T47D (cell line): Measurements from ENCODE around the gene LTB.

Source experiments
- DNase-seq, 2 experiments: peaks; one replicate each; pipeline versions ENCODE4 v3.0.0 to v3.0.0-alpha.2; 2011 to 2012; ENCODE audit warnings: low read depth in 1 of 2, low spot score in 1 of 2
- JUND ChIP-seq: IDR thresholded peaks from 2 replicates; pipeline ENCODE4 v1.6.1; 2012; ENCODE audit warnings: low read depth
- in situ Hi-C: cut with HindIII; loops from 2 replicates; pipeline ENCODE4 v1.10.0; 2016; ENCODE audit warnings: low sequenced_read_pairs, low pct_unique_long_range_greater_than_20kb

Gene LTB

DNA sequence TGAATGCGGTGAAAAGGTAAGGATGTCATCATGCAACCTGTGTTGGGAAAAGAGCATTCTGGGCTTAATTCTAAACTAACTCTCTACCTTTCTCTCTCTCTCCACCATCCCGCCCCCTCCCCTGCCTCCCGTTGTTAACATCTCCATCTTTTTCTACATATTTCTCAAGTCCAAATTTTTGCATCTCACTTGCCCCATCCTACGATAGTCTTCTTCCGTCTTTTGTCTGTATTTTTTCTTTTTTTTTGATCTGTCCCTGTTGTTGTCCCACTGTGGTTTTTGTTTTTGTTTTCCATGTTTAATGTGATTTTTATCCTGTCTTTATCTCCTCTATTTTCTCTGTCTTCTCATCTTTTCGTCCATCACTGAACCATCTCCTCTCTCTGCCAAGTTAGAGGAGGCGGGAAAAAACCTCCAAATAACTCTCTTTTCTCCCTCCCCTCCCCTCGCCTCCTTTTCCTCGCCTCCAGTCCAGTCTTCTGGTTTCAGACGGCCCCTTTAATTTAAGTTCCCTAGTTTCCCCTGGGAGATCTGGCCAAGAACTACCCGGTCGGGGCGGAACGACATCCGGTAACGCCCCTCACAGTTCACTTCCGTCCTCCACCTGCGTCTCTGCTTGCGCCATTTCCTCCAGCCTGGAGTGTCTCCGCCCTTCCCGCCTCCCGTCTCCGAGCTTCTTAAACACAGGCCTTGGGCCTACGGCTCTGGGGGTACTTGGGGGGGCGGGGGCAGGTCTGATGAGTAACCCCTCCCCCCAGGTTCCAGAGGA is 35.1 kb downstream of the LTB start, which contains the start of gene NFKBIL1:
Gene NFKBIL1, plus strand, starts transcription at position 651 of the 769 bp plus-strand sequence. Its CDS starts 87 bp downstream, at position 738.
- peak; percentile 85 to 96 for DNase-seq
- TF ChIP-seq JUND: no peak
- in situ Hi-C loops: no loop called here

DNA sequence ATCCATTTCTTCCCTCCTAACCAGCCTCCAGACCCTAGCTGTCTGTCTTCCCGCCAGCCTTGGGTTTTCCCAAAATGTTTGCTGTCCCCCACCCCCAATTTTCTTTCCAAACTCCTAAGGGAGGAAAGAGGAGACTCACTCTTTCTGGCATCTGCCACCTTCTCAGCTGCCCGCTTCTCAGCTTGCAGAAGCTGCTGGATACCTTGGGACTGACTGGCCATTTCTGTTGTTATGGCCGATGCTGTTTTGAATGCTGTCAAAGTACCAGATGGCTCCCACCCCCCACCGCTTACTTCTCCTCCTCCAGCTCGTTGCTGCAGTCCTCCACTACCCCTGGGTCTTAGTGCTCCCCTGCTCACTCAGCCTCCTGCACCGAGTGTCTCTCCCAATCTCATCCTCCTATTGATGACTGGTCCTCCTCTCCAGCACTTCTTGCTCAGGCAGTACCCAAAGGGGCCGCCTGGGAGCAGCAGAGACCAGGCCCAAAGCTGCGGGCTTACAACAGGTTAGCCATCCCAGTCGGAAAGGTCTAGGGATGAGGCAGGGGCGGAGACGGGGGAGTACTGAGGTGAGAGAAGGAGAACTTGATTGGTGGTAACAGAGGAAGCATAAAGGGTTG is 35.8 kb downstream of the LTB start, which contains the start of gene ATP6V1G2:
Gene ATP6V1G2, minus strand, starts transcription at position 270 of the 619 bp plus-strand sequence. Its CDS starts 49 bp downstream, at position 221.
- TF ChIP-seq JUND: no peak
- in situ Hi-C loops: no loop called here
- DNase-seq: peak; percentile 50 to 96

DNA sequence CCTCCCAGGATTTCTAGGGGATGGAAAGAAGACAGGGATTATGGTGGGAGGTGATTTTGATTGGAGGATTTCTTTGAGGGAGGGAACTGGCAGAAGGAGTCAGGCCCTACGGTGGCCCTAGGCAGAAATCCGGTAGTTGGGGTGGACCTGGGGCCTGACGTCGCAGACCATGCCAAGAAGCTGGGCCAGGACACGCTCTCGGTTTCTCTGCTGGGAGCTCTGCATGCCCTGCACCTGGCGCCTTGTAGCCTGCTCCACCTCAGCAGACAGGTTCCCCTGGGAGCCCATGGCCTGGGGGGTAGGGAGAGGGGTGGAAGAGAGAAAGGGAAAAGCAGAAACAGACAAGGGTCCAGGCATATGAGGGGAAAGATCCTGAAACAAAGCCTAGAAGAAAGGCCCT is 36.9 kb downstream of the LTB start:
- no peak for DNase-seq
- in situ Hi-C loops: no loop called here
- TF ChIP-seq JUND: no peak

DNA sequence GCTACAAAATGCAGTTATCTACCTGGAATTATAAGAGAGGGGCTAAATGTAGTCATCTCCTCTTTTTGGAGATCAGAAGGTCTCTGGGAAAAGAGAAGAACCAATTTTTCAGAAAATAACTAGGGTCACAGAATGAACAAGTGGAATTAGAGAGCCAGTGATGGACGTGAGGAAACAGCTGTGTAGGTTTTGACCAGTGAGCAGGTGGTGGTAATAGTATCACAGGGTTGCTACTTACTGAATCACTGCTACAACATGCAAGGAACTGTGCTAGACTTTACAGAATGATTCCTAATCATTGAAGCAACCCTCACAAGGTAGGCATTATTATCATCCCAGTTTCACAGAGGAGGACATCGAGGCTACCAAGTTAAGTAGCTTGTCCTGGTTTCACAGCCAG is 37.5 kb downstream of the LTB start:
- no peak for TF ChIP-seq JUND
- DNase-seq: no peak
- in situ Hi-C loops: no loop called here

DNA sequence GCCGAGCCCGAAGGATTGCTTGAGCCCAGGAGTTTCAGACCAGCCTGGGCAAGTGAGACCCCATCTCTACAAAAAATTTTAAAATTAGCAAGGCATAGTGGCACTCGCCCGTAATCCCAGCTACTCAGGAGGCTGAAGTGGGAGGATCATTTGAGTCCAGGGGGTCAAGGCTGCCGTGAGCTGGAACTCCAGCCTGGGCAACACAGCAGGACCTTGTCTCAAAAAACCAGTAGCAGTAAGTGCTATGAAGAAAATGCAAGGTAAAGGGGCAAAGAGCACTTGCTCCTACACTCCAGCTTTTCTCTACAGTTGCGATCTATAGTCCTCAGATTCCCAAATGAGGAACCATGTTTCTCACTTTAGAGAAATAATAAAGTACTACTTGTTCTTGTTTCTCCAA is 38.6 kb downstream of the LTB start:
- in situ Hi-C loops: no loop called here
- no peak for DNase-seq
- TF ChIP-seq JUND: no peak

DNA sequence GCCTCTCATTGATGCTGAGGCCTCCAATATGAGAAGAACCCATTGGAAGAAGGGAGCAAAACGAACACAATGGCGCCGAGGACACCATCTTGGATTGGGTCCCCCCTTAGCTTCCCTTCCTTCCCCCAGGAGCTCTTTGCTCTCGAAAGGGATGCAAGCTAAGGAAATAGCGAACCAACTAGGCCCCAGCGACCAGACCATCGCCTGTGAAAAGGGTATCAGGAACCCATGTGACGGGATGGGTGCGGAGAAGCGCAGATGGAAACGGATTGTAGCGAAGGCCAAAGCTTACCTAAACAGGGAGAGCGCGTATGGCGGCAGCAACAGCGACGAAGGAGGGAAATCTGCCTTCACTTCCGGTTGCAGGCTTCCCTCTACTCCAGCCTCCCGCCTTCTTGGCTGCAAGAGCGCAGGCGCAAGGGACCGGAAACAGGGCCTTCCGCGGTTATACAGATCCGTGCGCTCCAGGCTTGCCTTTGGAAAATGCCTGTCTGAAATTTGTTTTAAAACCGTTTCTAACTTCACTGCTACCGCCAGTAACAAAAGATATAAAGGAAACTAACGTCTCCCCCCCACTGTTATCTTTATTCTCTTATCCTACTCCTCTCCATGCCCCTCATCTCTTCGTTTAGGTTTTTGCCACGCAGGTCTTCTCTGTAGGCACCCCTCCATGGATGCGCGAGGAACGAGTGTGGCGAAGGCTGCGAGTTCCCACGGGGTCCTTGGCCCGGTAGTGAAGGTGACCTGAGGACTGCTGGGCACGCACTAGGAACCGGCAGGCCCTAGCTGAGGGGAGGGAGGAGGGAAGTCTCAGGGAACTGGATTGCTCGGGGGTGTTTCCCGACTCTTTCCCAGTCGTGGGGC is 40.3 kb downstream of the LTB start, which contains the start of gene DDX39B:
Gene DDX39B, minus strand, starts transcription at position 346 of the 864 bp plus-strand sequence. CDS start 1,471 bp downstream, outside the sequence.
- in situ Hi-C loops: no loop called here
- DNase-seq: peak; percentile 80 to 98
- no peak for TF ChIP-seq JUND

DNA sequence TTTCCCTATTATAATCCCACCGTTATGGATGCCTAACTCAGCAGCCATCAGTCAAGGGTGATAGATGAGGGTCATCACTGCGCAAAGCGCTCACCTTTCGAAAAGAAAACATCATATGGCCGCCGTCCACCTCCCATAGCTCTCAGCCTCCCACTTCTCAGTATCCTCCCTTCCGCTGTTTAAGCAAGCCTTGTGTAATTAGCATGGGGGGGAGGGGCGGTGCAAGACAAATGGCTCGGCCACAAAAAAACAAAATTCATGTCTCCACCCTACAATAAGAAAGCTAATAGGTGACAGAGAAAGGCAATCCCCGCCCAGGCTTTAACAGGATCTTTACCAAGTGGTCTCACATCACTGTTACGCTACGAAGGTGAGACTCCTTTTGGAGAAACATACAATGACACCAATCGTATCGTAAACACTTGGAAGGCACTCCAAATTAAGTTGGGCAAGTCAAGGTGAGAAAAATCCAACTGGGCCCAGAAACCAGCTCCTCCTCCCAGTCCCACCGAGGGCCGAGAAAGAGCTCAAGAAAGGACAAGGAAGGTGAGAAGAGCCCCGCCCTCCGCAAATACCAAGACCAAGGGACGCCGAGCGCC is 41.1 kb downstream of the LTB start:
- in situ Hi-C loops: no loop called here

DNA sequence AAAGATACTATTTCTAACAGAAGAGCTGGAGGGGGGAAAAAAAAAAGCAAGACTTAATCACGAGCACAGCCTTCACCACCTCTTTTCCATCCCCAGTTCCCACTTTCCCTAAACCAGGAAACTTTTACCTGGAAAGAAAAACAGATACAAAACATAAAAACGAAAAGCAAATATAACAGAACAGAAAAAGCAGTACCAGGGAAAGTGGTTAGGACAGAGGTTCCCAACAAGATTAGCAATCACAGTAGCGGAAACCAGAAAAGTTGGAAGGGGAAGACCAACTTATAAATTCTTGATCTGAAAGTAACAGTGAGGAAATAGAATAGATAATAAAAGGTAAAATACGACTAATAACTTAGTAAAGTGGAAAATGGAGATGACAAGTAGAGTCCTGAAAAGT is 41.6 kb downstream of the LTB start:
- no peak for DNase-seq
- no peak for TF ChIP-seq JUND
- in situ Hi-C loops: no loop called here

More for the DNA sequence above, 41.1 kb downstream of the LTB start:
- DNase-seq: peak in 1 of 2 experiments; percentile 83
- TF ChIP-seq JUND: no peak

DNA sequence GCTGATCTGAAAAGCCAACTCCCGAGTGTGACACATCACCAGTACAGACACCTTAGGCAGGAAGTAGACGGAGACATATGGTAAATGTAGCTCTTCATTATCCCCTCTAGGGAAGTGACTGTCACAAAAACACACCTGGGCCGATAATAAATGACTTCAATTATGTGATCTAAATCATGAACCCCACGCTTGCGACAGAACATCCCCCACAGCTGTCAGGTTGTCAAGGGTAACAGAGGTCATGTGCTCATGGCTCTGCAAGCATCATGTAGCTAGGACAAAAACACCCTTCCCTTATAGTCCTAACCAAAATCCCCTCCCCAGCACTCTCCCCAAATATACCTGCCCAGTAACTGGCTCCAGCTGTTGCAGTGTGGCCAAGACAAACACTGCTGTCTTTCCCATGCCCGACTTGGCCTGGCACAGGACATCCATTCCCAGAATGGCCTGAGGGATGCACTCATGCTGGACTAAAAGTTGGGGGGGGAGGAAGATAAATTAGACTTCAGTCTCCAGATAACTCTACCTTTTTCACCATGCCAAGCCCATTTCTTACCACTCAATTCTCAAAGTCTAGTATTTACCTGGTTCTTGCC is 43.3 kb downstream of the LTB start:
- in situ Hi-C loops: no loop called here
- peak in 1 of 2 experiments; percentile 68 for DNase-seq

DNA sequence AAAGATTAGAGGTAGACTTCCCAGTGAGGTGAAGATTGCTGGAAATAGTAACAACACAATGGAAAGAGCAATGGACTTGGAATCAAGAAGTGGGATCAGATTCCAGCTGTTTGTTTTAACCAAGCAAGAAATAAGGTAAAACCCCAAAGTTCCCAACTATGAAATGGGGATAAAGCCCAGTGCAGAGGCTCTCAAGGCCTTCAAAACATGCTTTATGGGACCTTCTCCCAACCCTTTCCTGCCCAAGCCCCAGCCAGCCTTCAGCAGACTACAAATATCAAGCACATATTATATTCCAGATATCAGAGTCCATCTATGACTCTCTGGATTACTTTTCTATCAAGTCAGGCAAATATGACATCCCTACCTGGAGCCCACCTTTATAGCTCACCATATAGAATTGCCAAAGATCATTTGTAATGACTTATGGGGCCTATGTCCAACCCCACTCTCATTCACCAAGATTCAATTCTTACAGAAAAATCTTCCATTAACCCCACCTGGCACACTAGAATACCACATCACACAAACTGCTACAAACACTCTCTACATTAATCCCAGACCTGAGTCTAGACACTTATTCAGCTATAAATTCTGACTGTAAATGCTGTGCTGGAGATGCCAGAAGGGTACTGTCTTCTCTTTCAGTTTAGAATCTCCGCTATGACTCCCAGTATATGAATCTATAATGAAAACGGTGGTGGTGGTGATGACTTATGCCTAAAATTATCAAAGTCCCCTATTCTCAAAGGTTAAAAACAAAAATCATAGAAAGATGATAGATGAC is 46.5 kb downstream of the LTB start:
- DNase-seq: no peak
- in situ Hi-C loops: no loop called here
- no peak for TF ChIP-seq JUND

More for the DNA sequence above, 43.3 kb downstream of the LTB start:
- TF ChIP-seq JUND: no peak

DNA sequence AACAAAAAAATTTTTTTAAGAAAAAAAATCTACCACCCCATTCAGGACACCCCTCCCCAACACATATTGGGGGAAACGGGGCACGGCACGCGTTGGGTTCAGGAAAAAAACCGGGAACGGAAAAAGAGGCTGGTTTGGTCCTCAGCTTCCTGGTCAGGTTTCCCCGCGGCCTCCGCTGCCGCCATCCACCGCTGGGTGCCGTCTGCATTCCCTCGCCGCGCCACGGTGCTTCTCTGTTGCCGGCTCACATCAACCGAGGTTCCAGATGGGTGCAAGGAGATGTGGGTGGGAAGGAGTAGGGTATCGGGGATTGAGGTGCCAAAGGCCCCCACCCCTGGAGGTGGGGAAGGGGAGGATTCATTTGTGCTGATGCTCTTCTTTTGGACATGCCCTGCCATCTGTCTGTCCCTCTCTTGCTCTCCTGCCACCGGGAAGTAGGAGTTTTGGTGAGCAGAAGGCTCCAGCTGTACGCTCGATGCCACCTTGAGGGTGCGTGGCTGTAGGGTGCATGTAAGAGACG is 47.6 kb downstream of the LTB start:
- in situ Hi-C loops: no loop called here
- TF ChIP-seq JUND: no peak

More for the DNA sequence above, 47.6 kb downstream of the LTB start:
- no peak for DNase-seq
